Testis (tissue), 5 donors: ENCODE measurements around the gene PRR7. TPM values are rescaled to one million over a fixed set of nuclear protein-coding genes. Genes with fewer than 3 reads are reported as not detected.

ENCODE experiments used
- DNase-seq: peaks from one replicate; pipeline ENCODE4 v3.0.0-alpha.2; 2019
- H3K27ac ChIP-seq, 2 donors: fragments of 200-600 bp; sonication (generic); one replicate each; pipeline ENCODE4 v1.5.1; 2019
- H3K27me3 ChIP-seq: fragments of 200-600 bp; sonication (generic); one replicate; pipeline ENCODE4 v1.5.1; 2019
- H3K36me3 ChIP-seq: fragments of 200-600 bp; sonication (generic); one replicate; pipeline ENCODE4 v1.5.1; 2017; ENCODE audit warnings: low read depth; ENCODE audit errors: missing control alignments
- H3K4me1 ChIP-seq: fragments of 200-600 bp; sonication (generic); one replicate; pipeline ENCODE4 v1.5.1; 2019
- H3K4me3 ChIP-seq, 2 donors: fragments of 200-600 bp; sonication (generic); one replicate each; pipeline ENCODE4 v1.5.1; 2017 to 2019
- H3K9me3 ChIP-seq: fragments of 200-600 bp; sonication (generic); one replicate; pipeline ENCODE4 v1.5.1; 2017
- CTCF ChIP-seq, 3 experiments: fragments of 450-650 bp in 2 of 3; fragments of 200-600 bp in 1 of 3; sonication (generic) in 1 of 3; IDR thresholded peaks; one replicate each; pipeline ENCODE4 v1.5.1; 2016 to 2019; ENCODE audit warnings: antibody characterized with exemption in 3 of 3, mild to moderate bottlenecking in 2 of 3, moderate library complexity in 1 of 3
- POLR2A ChIP-seq: fragments of 450-650 bp; IDR thresholded peaks from one replicate; pipeline ENCODE4 v1.6.1; 2017; ENCODE audit warnings: antibody characterized with exemption, mild to moderate bottlenecking, moderate library complexity
- WGBS, 2 donors: methylation state at CpG; one replicate each; pipeline ENCODE4 v1.1.5; 2018; 5-methylcytosine and 5-hydroxymethylcytosine counted together
- intact Hi-C: fragments of 100-400 bp; cut with DNase I; formaldehyde crosslinking; loops from one replicate; pipeline ENCODE4 v1.15.1; 2023; ENCODE audit warnings: low total_unique reads
- long read RNA-seq, 2 donors: transcript quantifications; one replicate each; lab custom pipeline, GENCODE V29; 2026
- polyA plus RNA-seq: library from polyadenylated mRNA; stranded (reverse); fragments of 350-450 nt; fragmentation: Illumina TruSeq; extraction: RNeasy Lipid Tissue Mini Kit (QIAGEN cat#74804); gene quantifications from one replicate; pipeline ENCODE4 v1.2.3, GENCODE V29; 2014; ENCODE audit warnings: low read depth, low replicate concordance; ENCODE audit not compliant: insufficient read depth
- total RNA-seq, 2 donors: library from RNA; depleted of rRNA; stranded (reverse); fragments of >200 nt; gene quantifications; one replicate each; pipeline ENCODE4 v1.2.3, GENCODE V29; 2016

Gene PRR7, protein sequence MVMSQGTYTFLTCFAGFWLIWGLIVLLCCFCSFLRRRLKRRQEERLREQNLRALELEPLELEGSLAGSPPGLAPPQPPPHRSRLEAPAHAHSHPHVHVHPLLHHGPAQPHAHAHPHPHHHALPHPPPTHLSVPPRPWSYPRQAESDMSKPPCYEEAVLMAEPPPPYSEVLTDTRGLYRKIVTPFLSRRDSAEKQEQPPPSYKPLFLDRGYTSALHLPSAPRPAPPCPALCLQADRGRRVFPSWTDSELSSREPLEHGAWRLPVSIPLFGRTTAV
- 10 to 100 TPM; 19.9 to 23.2 TPM for total RNA-seq
- 2.8 TPM for polyA plus RNA-seq
- long read RNA-seq, donor 1, transcript PRR7-202 (3 exons, 1,345 nt): major isoform, 5 of 5 reads
- long read RNA-seq, donor 1, partial matches to known transcripts: 0 of 5 reads
- long read RNA-seq, donor 1, other reads (novel, unspliced or antisense): 0 of 5 reads
- long read RNA-seq, donor 2, partial matches to known transcripts: 0 of 2 reads
- long read RNA-seq, donor 2, other reads (novel, unspliced or antisense): 0 of 2 reads

DNA sequence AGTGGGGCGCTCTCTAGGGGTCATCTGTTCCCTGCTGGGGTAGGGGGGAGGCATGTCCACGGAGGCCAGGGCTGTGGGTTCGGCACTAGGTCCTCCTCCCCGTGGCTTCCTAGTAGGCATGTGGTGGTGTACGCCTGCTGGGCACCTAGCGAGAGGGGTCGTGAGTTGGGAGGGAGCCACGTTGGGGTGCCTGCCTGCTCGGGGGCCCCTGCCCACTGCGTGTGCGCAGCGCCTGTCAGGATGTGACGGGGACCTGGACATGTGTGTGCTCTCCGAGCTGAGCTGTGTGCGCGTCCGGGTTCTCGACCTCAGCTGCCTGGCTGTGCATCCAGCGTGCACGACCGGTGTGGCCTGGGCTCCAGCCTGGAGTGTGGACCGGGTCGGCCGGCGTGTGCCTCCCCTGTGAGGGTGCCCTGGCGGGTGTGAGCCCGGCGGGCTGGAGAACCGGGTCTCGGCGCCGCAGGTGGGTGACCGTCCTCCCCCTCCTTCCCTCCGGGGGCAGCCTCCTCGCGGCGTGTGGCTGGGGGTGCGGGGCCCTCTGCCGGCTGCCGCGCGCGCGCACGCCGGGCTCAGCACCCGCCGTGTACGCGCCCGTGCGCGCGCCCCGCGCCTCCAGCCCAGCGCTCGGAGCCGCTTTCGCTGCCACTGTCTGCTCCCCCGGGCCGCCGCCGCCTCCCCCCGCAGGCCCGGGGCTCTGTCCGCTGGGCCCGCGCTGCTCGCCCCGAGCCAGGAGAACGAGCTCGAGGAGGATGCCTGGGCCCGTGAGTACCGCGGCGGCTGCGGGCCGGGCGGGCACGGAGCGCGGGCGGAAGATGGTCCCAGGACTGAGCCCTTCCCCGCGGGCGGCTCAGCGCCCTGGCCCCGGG lies at the start of gene PRR7:
TSS of gene PRR7 (plus strand) at position 615 of the 866 bp plus-strand sequence. CDS start 8,254 bp downstream, outside the sequence.
- intact Hi-C loops: no loop called here
- Histone ChIP-seq H3K27me3 (no peaks in the 10 kb centered on the region), H3K4me1 (peaks cover 16% of the 10 kb centered on the region), H3K9me3 (no peaks in the 10 kb centered on the region), H3K36me3 (no peaks in the 10 kb centered on the region), H3K4me3 (peak within 1 kb of the TSS; percentile 59 to 65), H3K27ac (no peak within 1 kb of the TSS)
- peak; percentile 79 for DNase-seq
- 0 to 1% methylated on average over 3 to 76 of the region's 89 CpGs for WGBS, 2 donors
- TF ChIP-seq CTCF (IDR thresholded peaks at IDR 0.05) (no peak), POLR2A (no peak)

- no peak overlapping the region for H3K4me3 ChIP-seq
- no peaks in the 10 kb centered on the region for H3K9me3 ChIP-seq
- no peaks in the 10 kb centered on the region for H3K27me3 ChIP-seq
- no peaks in the 10 kb centered on the region for H3K36me3 ChIP-seq
- no peak for TF ChIP-seq CTCF (IDR thresholded peaks at IDR 0.05)
- TF ChIP-seq POLR2A: no peak
- no peak for DNase-seq
- intact Hi-C loops: loop anchor here (10.0 kb wide), 1 partner anchor 107 kb away; the partner anchor contains the start of gene DOK3
- peaks cover 4% of the 10 kb centered on the region for H3K4me1 ChIP-seq
- no peak overlapping the region for H3K27ac ChIP-seq
- WGBS, 2 donors: 91 to 96% methylated on average over 14 to 16 of the region's 16 CpGs
These were observed 48.7 kb upstream of the PRR7 start for GRCh38 chr5:177397875-177398390.

GRCh38 chr5:177399997-177400868 lies 46.4 kb upstream of the PRR7 start, which contains the start of gene PFN3:
Gene PFN3 (minus strand): TSS chr5:177400661. CDS start chr5:177400576, 85 bp downstream.
- WGBS, 2 donors: 12 to 16% methylated on average over 42 to 82 of the region's 92 CpGs
- peaks cover 21% of the 10 kb centered on the region for H3K4me1 ChIP-seq
- peak; percentile 84 for DNase-seq
- H3K9me3 ChIP-seq: no peaks in the 10 kb centered on the region
- H3K27ac ChIP-seq: no peak within 1 kb of the TSS
- peak within 1 kb of the TSS; percentile 42 to 57 for H3K4me3 ChIP-seq
- no peaks in the 10 kb centered on the region for H3K36me3 ChIP-seq
- no peaks in the 10 kb centered on the region for H3K27me3 ChIP-seq
- intact Hi-C loops: loop anchor here (5.0 to 10.0 kb wide), 2 partner anchors 57 to 105 kb away; partner anchors contain the start of gene DOK3
- TF ChIP-seq CTCF (IDR thresholded peaks at IDR 0.05): peak in 1 of 3 experiments; percentile 24
- TF ChIP-seq POLR2A: no peak
